ENCODE results near the gene IFITM1. TPM values are rescaled to one million over a fixed set of nuclear protein-coding genes. Genes with fewer than 3 reads are reported as not detected.

Gene IFITM1
- total and polyA plus RNA-seq, 9 of the 15 experiments (the other 6 are each of a cell fraction or from before 2014, with no cell fraction given) = 691 to 5,579 (median 974) TPM

DNA sequence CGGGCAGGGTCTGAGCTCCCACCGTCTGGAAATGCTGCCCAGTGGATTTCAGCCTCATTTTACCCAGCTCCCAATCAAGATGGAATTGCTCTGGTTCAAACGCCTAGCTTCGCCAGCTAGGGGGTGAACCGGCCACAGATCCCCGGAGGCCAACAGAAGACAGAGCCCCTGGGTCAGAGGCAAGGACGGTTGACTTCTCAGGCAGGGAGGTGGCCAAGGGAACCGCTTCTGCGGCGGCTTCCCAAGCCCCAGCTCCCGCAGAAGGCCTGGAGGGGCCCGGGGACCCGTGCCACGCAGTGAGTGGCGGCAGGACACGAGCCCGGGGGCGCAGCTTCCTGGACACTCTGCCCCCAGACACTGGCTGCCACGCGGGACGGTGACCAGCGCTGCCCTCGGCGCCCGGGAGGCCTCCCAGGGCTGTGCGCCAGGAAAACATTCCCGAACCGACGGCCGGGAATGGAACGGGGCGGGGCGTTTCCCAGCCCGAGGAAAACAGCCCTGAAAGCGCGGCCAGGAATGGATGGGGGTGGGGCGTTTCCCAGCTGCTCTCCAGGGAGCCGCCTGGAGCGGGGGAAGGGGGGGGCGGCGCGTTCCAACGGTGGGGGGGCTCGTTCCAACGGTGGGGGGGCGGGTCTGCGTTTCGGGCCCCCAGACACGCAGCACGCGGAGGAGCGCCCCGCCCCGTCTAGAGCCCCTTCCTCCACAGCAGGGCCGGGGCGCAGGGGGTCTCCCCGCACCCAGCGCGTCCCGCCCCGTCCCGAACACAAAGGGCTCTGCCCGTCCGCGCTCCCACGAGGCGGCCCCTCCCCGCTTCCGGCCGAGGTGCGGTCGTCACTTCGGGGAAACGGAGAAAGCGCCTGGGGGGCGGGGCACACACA, 42.0 kb downstream of the IFITM1 start (continued):
- TF ChIP-seq RFX7 (CRISPR knock-in tag; IDR thresholded peaks at IDR 0.05) (no peak), ZNF696 (CRISPR knock-in tag; conservative IDR thresholded peaks at IDR 0.05) (no peak), ZKSCAN3 (CRISPR knock-in tag; IDR thresholded peaks at IDR 0.05) (no peak), PREB (CRISPR knock-in tag; IDR thresholded peaks at IDR 0.05) (no peak), EHMT2 (IDR thresholded peaks at IDR 0.05) (no peak), CBFB (CRISPR knock-in tag; IDR thresholded peaks at IDR 0.05) (peak; percentile 57; the same call in 1 of the 2 replicates), KLF10 (CRISPR knock-in tag; IDR thresholded peaks at IDR 0.05) (no peak), SIRT6 (IDR thresholded peaks at IDR 0.05; ENCODE audit: low read depth, low read length) (no peak), ZNF23 (CRISPR knock-in tag; IDR thresholded peaks at IDR 0.05) (no peak), ZFP91 (CRISPR knock-in tag; IDR thresholded peaks at IDR 0.05) (no peak), USF1 (CRISPR knock-in tag; IDR thresholded peaks at IDR 0.05) (no peak), ZNF444 (CRISPR knock-in tag; IDR thresholded peaks at IDR 0.05) (no peak), CHD4 (IDR thresholded peaks at IDR 0.05; ENCODE audit: insufficient read depth, insufficient replicate concordance, low read depth, low read length, poor library complexity, severe bottlenecking) (no peak), CC2D1A (IDR thresholded peaks at IDR 0.05) (no peak), ZNF586 (CRISPR knock-in tag; conservative IDR thresholded peaks at IDR 0.05) (peak; percentile 31; the same call in 1 of the 2 replicates)
- TF ChIP-seq, protein P1, sequence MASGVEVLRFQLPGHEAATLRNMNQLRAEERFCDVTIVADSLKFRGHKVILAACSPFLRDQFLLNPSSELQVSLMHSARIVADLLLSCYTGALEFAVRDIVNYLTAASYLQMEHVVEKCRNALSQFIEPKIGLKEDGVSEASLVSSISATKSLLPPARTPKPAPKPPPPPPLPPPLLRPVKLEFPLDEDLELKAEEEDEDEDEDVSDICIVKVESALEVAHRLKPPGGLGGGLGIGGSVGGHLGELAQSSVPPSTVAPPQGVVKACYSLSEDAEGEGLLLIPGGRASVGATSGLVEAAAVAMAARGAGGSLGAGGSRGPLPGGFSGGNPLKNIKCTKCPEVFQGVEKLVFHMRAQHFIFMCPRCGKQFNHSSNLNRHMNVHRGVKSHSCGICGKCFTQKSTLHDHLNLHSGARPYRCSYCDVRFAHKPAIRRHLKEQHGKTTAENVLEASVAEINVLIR (CRISPR knock-in tag; IDR thresholded peaks at IDR 0.05) = peak; percentile 64
- TF ChIP-seq, protein P2, sequence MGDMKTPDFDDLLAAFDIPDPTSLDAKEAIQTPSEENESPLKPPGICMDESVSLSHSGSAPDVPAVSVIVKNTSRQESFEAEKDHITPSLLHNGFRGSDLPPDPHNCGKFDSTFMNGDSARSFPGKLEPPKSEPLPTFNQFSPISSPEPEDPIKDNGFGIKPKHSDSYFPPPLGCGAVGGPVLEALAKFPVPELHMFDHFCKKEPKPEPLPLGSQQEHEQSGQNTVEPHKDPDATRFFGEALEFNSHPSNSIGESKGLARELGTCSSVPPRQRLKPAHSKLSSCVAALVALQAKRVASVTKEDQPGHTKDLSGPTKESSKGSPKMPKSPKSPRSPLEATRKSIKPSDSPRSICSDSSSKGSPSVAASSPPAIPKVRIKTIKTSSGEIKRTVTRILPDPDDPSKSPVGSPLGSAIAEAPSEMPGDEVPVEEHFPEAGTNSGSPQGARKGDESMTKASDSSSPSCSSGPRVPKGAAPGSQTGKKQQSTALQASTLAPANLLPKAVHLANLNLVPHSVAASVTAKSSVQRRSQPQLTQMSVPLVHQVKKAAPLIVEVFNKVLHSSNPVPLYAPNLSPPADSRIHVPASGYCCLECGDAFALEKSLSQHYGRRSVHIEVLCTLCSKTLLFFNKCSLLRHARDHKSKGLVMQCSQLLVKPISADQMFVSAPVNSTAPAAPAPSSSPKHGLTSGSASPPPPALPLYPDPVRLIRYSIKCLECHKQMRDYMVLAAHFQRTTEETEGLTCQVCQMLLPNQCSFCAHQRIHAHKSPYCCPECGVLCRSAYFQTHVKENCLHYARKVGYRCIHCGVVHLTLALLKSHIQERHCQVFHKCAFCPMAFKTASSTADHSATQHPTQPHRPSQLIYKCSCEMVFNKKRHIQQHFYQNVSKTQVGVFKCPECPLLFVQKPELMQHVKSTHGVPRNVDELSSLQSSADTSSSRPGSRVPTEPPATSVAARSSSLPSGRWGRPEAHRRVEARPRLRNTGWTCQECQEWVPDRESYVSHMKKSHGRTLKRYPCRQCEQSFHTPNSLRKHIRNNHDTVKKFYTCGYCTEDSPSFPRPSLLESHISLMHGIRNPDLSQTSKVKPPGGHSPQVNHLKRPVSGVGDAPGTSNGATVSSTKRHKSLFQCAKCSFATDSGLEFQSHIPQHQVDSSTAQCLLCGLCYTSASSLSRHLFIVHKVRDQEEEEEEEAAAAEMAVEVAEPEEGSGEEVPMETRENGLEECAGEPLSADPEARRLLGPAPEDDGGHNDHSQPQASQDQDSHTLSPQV (IDR thresholded peaks at IDR 0.05) = peak; percentile 99
- TF ChIP-seq, protein P3, sequence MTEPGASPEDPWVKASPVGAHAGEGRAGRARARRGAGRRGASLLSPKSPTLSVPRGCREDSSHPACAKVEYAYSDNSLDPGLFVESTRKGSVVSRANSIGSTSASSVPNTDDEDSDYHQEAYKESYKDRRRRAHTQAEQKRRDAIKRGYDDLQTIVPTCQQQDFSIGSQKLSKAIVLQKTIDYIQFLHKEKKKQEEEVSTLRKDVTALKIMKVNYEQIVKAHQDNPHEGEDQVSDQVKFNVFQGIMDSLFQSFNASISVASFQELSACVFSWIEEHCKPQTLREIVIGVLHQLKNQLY (CRISPR knock-in tag; conservative IDR thresholded peaks at IDR 0.05) = no peak

Data from K562 (cell line).